ENCODE data around the gene SUSD1. TPM values are rescaled to one million over a fixed set of nuclear protein-coding genes. Genes with fewer than 3 reads are reported as not detected.
"Not testable (repeated sequence)": the region's sequence is repeated elsewhere in the genome, so short reads cannot be mapped to it uniquely, and the experiment has no call there.

SUSD1 gene
- total and polyA plus RNA-seq, 8 donors: 2.6 to 14.8 (median 4.4) TPM

DNA sequence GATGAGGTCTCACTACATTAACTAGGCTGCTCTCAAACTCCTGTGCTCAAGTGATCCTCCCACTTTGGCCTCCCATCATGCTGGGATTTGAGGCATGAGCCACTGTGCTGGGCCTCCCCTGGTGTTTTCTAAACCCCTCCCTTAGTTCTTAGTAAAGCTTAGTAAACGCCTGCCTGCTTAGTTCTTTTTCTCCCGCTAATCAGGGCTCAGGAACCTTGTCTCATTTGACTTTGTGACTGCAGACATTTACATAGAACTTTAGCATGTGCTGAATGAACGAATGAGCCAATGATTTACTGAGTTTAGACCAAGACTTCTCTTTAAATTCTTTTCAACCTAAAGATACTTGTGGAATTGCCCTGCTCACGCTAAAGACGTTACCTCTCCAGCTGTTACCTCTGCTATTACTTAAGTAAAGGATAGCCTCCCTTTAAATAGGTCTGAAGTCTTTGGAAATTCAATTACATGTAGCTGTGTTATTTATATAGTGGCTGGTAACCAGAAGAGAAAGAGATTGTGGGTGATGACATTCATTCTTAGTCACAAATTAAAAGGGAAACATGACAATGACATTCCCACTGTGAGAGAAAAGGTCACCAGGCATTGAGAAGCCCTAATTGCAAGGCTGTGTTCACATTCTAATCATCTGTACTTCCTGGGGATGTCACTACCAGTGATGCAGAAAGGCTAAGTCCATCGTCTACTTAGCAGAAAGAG, 18.6 kb upstream of the SUSD1 start:
- no peak for FAIRE-seq
- H3K27me3 ChIP-seq: no peaks in the 10 kb centered on the region
- no peaks in the 10 kb centered on the region for H3K36me3 ChIP-seq
- 82 to 87% methylated on average over 6 of the region's 6 CpGs for WGBS, 2 donors
- no peak for DNase-seq
- H3K27ac ChIP-seq: no peak overlapping the region
- no peaks in the 10 kb centered on the region for H3K9me3 ChIP-seq
- intact Hi-C loops (cut with DNase I): no loop called here
- TF ChIP-seq, protein P1, sequence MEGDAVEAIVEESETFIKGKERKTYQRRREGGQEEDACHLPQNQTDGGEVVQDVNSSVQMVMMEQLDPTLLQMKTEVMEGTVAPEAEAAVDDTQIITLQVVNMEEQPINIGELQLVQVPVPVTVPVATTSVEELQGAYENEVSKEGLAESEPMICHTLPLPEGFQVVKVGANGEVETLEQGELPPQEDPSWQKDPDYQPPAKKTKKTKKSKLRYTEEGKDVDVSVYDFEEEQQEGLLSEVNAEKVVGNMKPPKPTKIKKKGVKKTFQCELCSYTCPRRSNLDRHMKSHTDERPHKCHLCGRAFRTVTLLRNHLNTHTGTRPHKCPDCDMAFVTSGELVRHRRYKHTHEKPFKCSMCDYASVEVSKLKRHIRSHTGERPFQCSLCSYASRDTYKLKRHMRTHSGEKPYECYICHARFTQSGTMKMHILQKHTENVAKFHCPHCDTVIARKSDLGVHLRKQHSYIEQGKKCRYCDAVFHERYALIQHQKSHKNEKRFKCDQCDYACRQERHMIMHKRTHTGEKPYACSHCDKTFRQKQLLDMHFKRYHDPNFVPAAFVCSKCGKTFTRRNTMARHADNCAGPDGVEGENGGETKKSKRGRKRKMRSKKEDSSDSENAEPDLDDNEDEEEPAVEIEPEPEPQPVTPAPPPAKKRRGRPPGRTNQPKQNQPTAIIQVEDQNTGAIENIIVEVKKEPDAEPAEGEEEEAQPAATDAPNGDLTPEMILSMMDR (IDR thresholded peaks at IDR 0.05): no peak
- H3K4me1 ChIP-seq: no peaks in the 10 kb centered on the region
- H3K4me3 ChIP-seq: no peak overlapping the region
- peak in 2 of 4 donors; percentile 22 to 61 for ATAC-seq

DNA sequence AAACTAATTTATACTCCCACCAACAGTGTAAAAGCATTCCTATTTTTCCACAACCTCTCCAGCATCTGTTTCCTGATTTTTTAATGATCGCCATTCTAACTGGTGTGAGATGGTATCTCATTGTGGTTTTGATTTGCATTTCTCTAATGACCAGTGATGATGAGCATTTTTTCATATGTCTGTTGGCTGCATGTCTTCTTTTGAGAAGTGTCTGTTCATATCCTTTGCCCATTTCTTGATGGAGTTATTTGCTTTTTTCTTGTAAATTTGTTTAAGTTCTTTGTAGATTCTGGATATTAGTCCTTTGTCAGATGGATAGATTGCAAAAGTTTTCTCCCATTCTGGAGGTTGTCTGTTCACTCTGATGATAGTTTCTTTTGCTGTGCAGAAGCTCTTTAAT, 15.2 kb upstream of the SUSD1 start:
- H3K4me1 ChIP-seq; FAIRE-seq; H3K9me3 ChIP-seq; H3K27ac ChIP-seq; H3K4me3 ChIP-seq; H3K36me3 ChIP-seq; DNase-seq; H3K27me3 ChIP-seq; intact Hi-C loops (cut with DNase I); ATAC-seq: not testable (repeated sequence)
- WGBS, 2 donors: 92 to 96% methylated on average over 1 of the region's 1 CpG

DNA sequence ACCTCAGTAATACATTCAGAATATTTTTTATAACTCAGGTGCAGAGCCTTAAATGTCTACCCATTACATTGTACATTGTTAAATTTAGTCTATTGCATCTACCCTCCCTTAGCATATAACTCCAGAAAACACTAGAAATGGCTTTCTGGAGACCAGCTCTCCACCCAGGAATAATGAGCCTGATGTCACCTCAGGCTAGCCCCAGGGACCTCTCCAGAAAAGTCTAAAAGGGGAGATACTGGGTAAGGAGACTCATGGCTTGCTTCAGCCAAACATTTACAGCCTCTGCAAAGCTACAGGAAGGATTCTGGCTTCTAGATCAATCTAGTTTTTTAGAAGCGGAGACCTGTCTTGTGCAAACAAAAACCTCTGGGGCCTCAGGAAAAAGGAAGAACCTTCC, 13.8 kb upstream of the SUSD1 start:
- H3K4me1 ChIP-seq: no peaks in the 10 kb centered on the region
- FAIRE-seq: no peak
- no peak for ATAC-seq
- no peak for DNase-seq
- TF ChIP-seq, protein P1 (IDR thresholded peaks at IDR 0.05): no peak
- H3K27ac ChIP-seq: no peak overlapping the region
- WGBS, 2 donors: 93 to 100% methylated on average over 1 of the region's 1 CpG
- no peaks in the 10 kb centered on the region for H3K36me3 ChIP-seq
- no peaks in the 10 kb centered on the region for H3K27me3 ChIP-seq
- no peak overlapping the region for H3K4me3 ChIP-seq
- H3K9me3 ChIP-seq: no peaks in the 10 kb centered on the region
- intact Hi-C loops (cut with DNase I): no loop called here

DNA sequence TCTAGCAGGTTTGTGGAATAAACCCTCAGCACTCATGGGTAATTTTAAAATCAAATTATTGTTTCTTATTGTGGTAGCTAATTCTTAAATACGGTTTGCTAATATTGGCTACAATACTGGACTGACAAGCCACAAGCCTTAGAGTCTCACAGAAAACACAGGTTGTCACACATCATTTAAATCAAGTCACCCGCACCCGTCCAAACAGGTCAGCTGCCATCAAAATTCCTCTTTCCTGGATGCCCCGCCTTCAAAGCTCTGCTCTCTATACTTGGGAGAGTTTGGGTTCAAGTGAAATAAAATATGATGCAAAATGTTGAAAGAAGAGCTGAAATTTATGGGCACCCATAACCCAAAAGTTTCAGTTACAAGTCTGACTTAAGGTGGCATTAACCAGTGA, 12.3 kb upstream of the SUSD1 start:
- no peak overlapping the region for H3K4me3 ChIP-seq
- TF ChIP-seq, protein P1 (IDR thresholded peaks at IDR 0.05): no peak
- no peak for DNase-seq
- no peak for FAIRE-seq
- H3K4me1 ChIP-seq: no peaks in the 10 kb centered on the region
- intact Hi-C loops (cut with DNase I): no loop called here
- no peaks in the 10 kb centered on the region for H3K9me3 ChIP-seq
- H3K36me3 ChIP-seq: no peaks in the 10 kb centered on the region
- no peaks in the 10 kb centered on the region for H3K27me3 ChIP-seq
- 72% methylated on average over 4 of the region's 4 CpGs for WGBS, 2 donors
- no peak overlapping the region for H3K27ac ChIP-seq
- no peak for ATAC-seq

DNA sequence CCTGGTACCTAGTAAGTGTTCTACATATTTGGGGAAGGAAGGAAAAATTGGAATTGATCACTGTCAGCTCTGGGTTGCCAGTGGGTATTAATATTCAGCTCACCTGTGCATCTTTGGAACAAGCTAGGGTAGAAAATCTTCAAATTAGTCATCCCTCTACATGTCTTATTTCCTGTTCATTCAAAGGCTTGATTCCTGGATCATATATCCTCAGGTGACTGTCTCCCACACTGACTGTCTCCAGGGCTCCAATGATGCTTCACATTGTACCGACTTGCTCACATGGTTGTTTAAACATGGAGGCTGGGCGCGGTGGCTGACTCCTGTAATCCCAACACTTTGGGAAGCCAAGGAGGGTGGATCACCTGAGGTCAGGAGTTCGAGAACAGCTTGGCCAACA, 11.6 kb upstream of the SUSD1 start:
- Histone ChIP-seq H3K4me3 (no peak overlapping the region), H3K27ac (no peak overlapping the region), H3K9me3 (no peaks in the 10 kb centered on the region), H3K4me1 (no peaks in the 10 kb centered on the region), H3K27me3 (no peaks in the 10 kb centered on the region), H3K36me3 (no peaks in the 10 kb centered on the region)
- no peak for DNase-seq
- TF ChIP-seq, protein P1 (IDR thresholded peaks at IDR 0.05): no peak
- 95% methylated on average over 4 of the region's 4 CpGs for WGBS, 2 donors
- FAIRE-seq: no peak
- ATAC-seq: no peak
- intact Hi-C loops (cut with DNase I): no loop called here
